ENCODE measurements around the gene POGK. TPM values are rescaled to one million over a fixed set of nuclear protein-coding genes. Genes with fewer than 3 reads are reported as not detected.

POGK gene
- polyA plus RNA-seq, 3 donors, result 10.6 to 13.0 (median 10.9) TPM

DNA sequence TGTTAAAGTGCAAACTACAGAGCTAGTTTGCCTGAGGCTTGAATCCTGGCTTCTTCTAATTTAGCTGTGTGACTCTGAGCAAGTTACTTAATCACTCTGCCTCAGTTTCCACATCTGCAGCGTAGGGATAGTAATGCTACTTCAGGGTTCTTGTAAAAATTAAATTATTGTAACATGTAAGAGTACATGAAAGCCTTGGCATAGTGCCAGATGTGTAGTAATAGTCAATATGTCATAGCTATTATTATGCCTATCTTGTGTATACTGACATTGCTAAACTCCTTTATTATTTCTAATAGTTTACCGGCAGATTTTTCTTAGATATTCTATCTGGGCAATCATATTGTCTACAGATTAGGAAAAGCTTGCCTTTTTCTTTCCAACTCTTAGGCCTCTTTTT lies 43.6 kb downstream of the POGK start:
- H3K4me2 ChIP-seq (replicated peaks; ENCODE audit: extremely low read depth, low read length, poor library complexity, severe bottlenecking), result no peak overlapping the region
- peaks cover 0 to 13% of the 10 kb centered on the region in 2 donors for H3K27me3 ChIP-seq (ENCODE audit: control insufficient read depth in 2 of 2, insufficient read depth in 2 of 2, low read length in 2 of 2)
- intact Hi-C loops (cut with micrococcal nuclease), result loop anchor here (10.0 kb wide), 2 partner anchors 172 to 342 kb away; partner anchors contain the start of gene POU2F1 (in 1 of the 2)
- DNase-seq, result no peak
- H3K79me2 ChIP-seq (ENCODE audit: insufficient read depth, low read length), result no peaks in the 10 kb centered on the region
- Mint-ChIP-seq H3K4me3 (no peak overlapping the region), H3K27me3 (ENCODE audit: low read depth in 3 of 3) (peaks cover 13 to 25% (median 15%) of the 10 kb centered on the region in 3 donors), H3K27ac (no peak overlapping the region), H3K36me3 (peaks cover 3% of the 10 kb centered on the region in 2 donors), H3K9me3 (peaks cover 2 to 6% (median 4%) of the 10 kb centered on the region in 7 donors), H3K4me1 (peaks cover 14% of the 10 kb centered on the region)
- H3K4me3 ChIP-seq (replicated peaks in 1 of 3; ENCODE audit: low read depth in 2 of 3, low read length in 3 of 3), result no peak overlapping the region
- peaks cover 7 to 11% of the 10 kb centered on the region in 2 donors for H3K4me1 ChIP-seq (ENCODE audit: control insufficient read depth in 1 of 2, insufficient read depth in 2 of 2, low read length in 2 of 2)
- no peaks in the 10 kb centered on the region for H3K36me3 ChIP-seq (replicated peaks in 1 of 2; ENCODE audit: control insufficient read depth in 1 of 2, insufficient read depth in 2 of 2, low read length in 2 of 2)
- H4K20me1 ChIP-seq (ENCODE audit: insufficient read depth, low read length), result no peaks in the 10 kb centered on the region
- H3K9ac ChIP-seq (ENCODE audit: insufficient read depth, low read length, poor library complexity, severe bottlenecking), result no peak overlapping the region
- WGBS (ENCODE audit: insufficient coverage), result no CpG with 5 or more reads among the region's 2 CpGs
- no peak overlapping the region for H2AFZ ChIP-seq (ENCODE audit: insufficient read depth, low read depth, low read length, poor library complexity, severe bottlenecking)
- TF ChIP-seq, protein P1, sequence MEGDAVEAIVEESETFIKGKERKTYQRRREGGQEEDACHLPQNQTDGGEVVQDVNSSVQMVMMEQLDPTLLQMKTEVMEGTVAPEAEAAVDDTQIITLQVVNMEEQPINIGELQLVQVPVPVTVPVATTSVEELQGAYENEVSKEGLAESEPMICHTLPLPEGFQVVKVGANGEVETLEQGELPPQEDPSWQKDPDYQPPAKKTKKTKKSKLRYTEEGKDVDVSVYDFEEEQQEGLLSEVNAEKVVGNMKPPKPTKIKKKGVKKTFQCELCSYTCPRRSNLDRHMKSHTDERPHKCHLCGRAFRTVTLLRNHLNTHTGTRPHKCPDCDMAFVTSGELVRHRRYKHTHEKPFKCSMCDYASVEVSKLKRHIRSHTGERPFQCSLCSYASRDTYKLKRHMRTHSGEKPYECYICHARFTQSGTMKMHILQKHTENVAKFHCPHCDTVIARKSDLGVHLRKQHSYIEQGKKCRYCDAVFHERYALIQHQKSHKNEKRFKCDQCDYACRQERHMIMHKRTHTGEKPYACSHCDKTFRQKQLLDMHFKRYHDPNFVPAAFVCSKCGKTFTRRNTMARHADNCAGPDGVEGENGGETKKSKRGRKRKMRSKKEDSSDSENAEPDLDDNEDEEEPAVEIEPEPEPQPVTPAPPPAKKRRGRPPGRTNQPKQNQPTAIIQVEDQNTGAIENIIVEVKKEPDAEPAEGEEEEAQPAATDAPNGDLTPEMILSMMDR (IDR thresholded peaks at IDR 0.05), result no peak
- no peak overlapping the region for H3K27ac ChIP-seq (ENCODE audit: low read depth in 1 of 2, low read length in 2 of 2)
- no peaks in the 10 kb centered on the region for H3K9me3 ChIP-seq (replicated peaks in 1 of 2; ENCODE audit: control insufficient read depth in 1 of 2, insufficient read depth in 1 of 2, low read length in 2 of 2)

DNA sequence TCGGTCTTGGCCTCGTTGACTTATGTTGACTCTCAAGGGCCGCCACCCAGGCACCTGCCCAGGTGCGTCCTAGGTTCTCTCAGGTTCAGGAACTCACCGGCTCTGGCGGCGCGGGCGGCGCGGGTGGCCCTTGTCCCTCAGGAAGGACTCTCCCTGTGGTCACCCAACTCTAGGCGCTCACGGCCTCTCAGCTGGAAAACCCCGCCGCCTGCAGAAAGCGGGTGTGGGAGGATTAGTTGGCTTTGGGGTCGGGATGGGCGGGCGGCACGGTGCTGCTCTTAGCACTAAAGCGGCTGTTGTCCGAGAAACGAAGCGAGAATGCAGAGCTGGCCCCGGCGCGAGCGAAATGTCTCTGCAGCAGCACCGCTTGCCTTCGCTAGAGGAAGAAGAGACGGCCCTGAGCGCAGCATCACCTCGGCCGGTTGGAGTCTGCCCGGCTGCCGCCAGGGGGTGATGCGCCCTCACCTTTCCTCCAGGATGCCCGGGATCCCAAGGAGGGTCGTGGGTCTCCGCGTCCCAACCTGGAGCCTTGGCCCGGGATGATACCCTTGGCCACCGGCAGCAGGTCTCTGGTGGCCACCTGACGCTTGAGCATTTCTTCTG lies 44.9 kb downstream of the POGK start:
- Mint-ChIP-seq H3K36me3 (peaks cover 0 to 3% of the 10 kb centered on the region in 2 donors), H3K9me3 (peaks cover 0 to 3% (median 0%) of the 10 kb centered on the region in 7 donors), H3K27me3 (ENCODE audit: low read depth in 3 of 3) (peaks cover 13 to 25% (median 15%) of the 10 kb centered on the region in 3 donors), H3K27ac (peak overlapping the region in 1 of 7 donors; percentile 41), H3K4me3 (peak overlapping the region; percentile 53 to 85), H3K4me1 (peaks cover 14% of the 10 kb centered on the region)
- H3K4me1 ChIP-seq (ENCODE audit: control insufficient read depth in 1 of 2, insufficient read depth in 2 of 2, low read length in 2 of 2), result peaks cover 7 to 11% of the 10 kb centered on the region in 2 donors
- H2AFZ ChIP-seq (ENCODE audit: insufficient read depth, low read depth, low read length, poor library complexity, severe bottlenecking), result peak overlapping the region; percentile 68
- peaks cover 0 to 13% of the 10 kb centered on the region in 2 donors for H3K27me3 ChIP-seq (ENCODE audit: control insufficient read depth in 2 of 2, insufficient read depth in 2 of 2, low read length in 2 of 2)
- no peak overlapping the region for H3K27ac ChIP-seq (ENCODE audit: low read depth in 1 of 2, low read length in 2 of 2)
- peak overlapping the region in 1 of 3 experiments; percentile 13 for H3K4me3 ChIP-seq (replicated peaks in 1 of 3; ENCODE audit: low read depth in 2 of 3, low read length in 3 of 3)
- no peaks in the 10 kb centered on the region for H3K9me3 ChIP-seq (replicated peaks in 1 of 2; ENCODE audit: control insufficient read depth in 1 of 2, insufficient read depth in 1 of 2, low read length in 2 of 2)
- 14% methylated on average over 40 of the region's 44 CpGs for WGBS (ENCODE audit: insufficient coverage)
- H4K20me1 ChIP-seq (ENCODE audit: insufficient read depth, low read length), result no peaks in the 10 kb centered on the region
- DNase-seq, result peak; percentile 27 to 49 (median 40)
- TF ChIP-seq, protein P1 (IDR thresholded peaks at IDR 0.05), result peak; percentile 90
- no peaks in the 10 kb centered on the region for H3K79me2 ChIP-seq (ENCODE audit: insufficient read depth, low read length)
- intact Hi-C loops (cut with micrococcal nuclease), result loop anchor here (10.0 kb wide), 2 partner anchors 171 to 341 kb away; partner anchors contain the start of gene POU2F1 (in 1 of the 2)
- no peak overlapping the region for H3K9ac ChIP-seq (ENCODE audit: insufficient read depth, low read length, poor library complexity, severe bottlenecking)
- no peaks in the 10 kb centered on the region for H3K36me3 ChIP-seq (replicated peaks in 1 of 2; ENCODE audit: control insufficient read depth in 1 of 2, insufficient read depth in 2 of 2, low read length in 2 of 2)
- H3K4me2 ChIP-seq (replicated peaks; ENCODE audit: extremely low read depth, low read length, poor library complexity, severe bottlenecking), result peak overlapping the region; percentile 47

Measured in CD14-positive monocyte (primary cell).